Measurements from ENCODE around the gene ZDHHC4. TPM values are rescaled to one million over a fixed set of nuclear protein-coding genes. Genes with fewer than 3 reads are reported as not detected.
"Not testable (repeated sequence)": the region's sequence is repeated elsewhere in the genome, so short reads cannot be mapped to it uniquely, and the experiment has no call there.

The ZDHHC4 gene
- total RNA-seq, 1 experiment from 2014 or later = 170 TPM

DNA sequence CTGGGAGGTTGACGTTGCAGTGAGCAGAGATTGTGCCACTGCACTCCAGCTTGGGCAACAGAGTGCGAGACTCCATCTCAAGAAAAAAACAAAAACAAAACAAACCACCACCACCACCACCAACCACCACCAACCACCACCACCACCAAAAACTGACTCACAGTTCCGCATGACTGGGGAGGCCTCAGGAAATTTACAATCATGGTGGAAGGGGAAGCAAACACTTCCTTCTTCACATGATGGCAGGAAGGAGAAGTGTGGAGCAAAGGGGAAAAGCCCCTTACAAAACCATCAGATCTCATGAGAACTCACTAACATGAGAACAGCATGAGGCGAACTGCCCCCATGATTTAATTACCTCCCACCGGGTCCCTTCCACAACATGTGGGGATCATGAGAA is 57.7 kb downstream of the ZDHHC4 start:
- DNase-seq (ENCODE audit: low spot score) = not testable (repeated sequence)

DNA sequence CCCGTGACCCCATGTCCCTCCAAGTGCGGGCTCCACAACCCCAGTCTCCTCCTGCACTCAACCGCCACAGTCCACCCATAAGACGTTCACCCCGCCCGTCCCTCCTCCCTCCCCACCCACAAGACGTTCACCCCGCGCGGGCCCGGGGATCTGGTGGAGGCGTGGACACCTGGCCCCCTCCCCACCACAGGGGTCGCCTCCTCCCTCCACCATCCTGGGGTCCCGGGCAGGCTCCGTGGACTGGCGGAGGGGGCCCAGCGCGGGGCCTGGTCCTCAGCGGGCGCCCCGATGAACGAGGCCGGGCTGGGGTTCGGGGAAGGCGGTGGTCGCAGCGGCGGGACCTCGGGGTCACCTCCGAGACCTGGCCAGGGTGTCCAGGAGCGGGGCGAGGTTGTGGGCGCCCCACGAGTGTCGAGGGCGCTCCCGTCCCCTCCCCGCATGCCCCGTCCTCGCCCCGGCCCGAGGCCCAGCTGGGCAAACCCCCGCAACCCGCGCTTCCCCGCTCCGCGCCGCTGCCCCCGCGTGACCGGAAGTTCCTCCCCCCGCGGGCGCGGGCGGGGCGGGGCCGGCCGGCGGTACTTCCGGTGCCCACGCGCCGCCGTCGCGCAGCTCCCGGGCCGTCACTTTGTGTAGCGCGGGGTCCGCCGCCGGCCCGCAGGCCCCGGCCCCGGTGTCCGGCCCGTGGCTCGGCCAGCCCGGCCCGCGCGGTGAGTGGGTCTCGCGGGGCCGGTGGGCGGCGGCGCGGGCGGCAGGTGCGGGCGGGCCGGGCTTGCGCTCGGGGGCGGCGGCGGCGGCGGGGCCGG is 59.7 kb downstream of the ZDHHC4 start, which contains the start of gene ZNF316:
ZNF316 (plus strand) TSS at position 578 of the 803 bp plus-strand sequence. CDS start 5,092 bp downstream, outside the sequence.
- no peak for DNase-seq (ENCODE audit: low spot score)

DNA sequence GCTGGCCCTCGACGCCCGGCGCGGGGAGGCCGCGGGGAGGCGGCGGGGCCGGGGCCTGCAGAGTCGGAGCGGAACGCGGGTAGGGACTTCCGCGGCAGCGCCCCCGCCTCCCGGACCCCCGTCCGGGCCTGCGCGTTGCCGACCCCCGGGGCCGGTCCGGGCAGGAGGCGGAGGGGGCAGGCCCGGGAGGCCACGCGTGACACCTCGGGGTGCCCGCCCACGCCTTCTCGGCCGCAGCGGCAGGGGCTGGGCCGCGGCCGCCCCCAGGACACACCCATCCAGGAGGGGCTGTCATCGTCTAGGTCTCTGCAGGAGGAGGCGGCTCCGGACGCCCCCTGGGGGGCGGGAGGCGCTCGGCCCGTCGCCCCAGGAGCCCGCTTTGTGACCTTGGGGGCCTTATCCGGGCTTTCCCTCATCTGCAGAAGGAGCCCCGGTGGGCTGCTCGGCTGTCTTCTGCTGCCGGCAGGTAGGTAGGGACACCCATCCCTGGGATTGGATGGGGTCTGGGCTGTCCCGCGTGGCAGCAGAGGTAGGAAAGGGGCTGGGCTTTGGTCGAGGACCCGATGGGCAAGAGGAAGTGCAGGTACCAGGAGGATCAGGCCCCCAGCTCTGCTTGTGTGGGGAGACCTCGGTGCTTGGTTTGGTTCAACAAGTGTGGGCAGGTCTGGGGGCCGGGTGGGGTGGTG is 60.4 kb downstream of the ZDHHC4 start:
- DNase-seq (ENCODE audit: low spot score) = no peak

Other genes starting within 250 kb of the ZDHHC4 start
- 52.1 and 58.0 TPM in 2 replicates for gene FAM220A, start 228.5 kb upstream of the ZDHHC4 start, total RNA-seq (2014; rRNA removed; shearing (Covaris generic))
- gene RAC1, start 202.9 kb upstream of the ZDHHC4 start, total RNA-seq (2014; rRNA removed; shearing (Covaris generic)) = 136 and 203 TPM in 2 replicates
- 16.2 and 29.2 TPM in 2 replicates for gene DAGLB, start 129.5 kb upstream of the ZDHHC4 start, total RNA-seq (2014; rRNA removed; shearing (Covaris generic))
- gene KDELR2, start 93.3 kb upstream of the ZDHHC4 start, total RNA-seq (2014; rRNA removed; shearing (Covaris generic)) = 458 and 494 TPM in 2 replicates
- gene GRID2IP, start 26.0 kb upstream of the ZDHHC4 start, total RNA-seq (2014; rRNA removed; shearing (Covaris generic)) = not detected in 2 replicates
- gene INTS15, start 12.6 kb downstream of the ZDHHC4 start, total RNA-seq (2014; rRNA removed; shearing (Covaris generic)) = 38.6 and 44.2 TPM in 2 replicates
- 2.8 and 3.7 TPM in 2 replicates for gene ZNF853, start 38.2 kb downstream of the ZDHHC4 start, total RNA-seq (2014; rRNA removed; shearing (Covaris generic))
- 5.1 and 7.9 TPM in 2 replicates for gene ZNF316, start 59.9 kb downstream of the ZDHHC4 start, total RNA-seq (2014; rRNA removed; shearing (Covaris generic))
- gene ZNF12, start 129.5 kb downstream of the ZDHHC4 start, total RNA-seq (2014; rRNA removed; shearing (Covaris generic)) = 17.5 and 27.3 TPM in 2 replicates
- 0.06 TPM in 1 of 2 replicates, not detected in the other for gene RSPH10B2, start 176.6 kb downstream of the ZDHHC4 start, total RNA-seq (2014; rRNA removed; shearing (Covaris generic))
- gene CCZ1B, start 248.8 kb downstream of the ZDHHC4 start, total RNA-seq (2014; rRNA removed; shearing (Covaris generic)) = 59.5 and 77.7 TPM in 2 replicates

Measured in H4 (cell line).